PC-9 (cell line): Measurements from ENCODE around the gene MTMR4. TPM values are rescaled to one million over a fixed set of nuclear protein-coding genes. Genes with fewer than 3 reads are reported as not detected.
"Not testable (repeated sequence)": the region's sequence is repeated elsewhere in the genome, so short reads cannot be mapped to it uniquely, and the experiment has no call there.

Experiments
- BruUV-seq: library from RNA; stranded (reverse); fragments of 400-500 nt; replicated peaks from 2 replicates; lab custom pipeline; 2021; lab: Mats Ljungman, UMichigan
- CTCF ChIA-PET: fragments of 300-600 bp; sonication (Branson Sonifier 250); formaldehyde crosslinking; loops from one replicate; lab custom pipeline; 2022; ENCODE audit warnings: antibody characterized with exemption; lab: Charles Lee
- POLR2A ChIA-PET: fragments of 300-600 bp; sonication (Branson Sonifier 250); formaldehyde crosslinking; loops from one replicate; lab custom pipeline; 2022; ENCODE audit warnings: antibody characterized with exemption; ENCODE audit not compliant: unreplicated experiment; lab: Charles Lee
- DNase-seq, 2 experiments: peaks; one replicate each; pipeline versions ENCODE4 v3.0.0 to v3.0.0-alpha.2; 2015 to 2022; ENCODE audit warnings: mixed read lengths in 1 of 2
- H2AFZ ChIP-seq: fragments of 200-600 bp; sonication (generic); 2 replicates; pipeline ENCODE4 v1.8.1; 2017; ENCODE audit warnings: antibody characterized with exemption
- H3F3A ChIP-seq: fragments of 200-600 bp; sonication (generic); 2 replicates; pipeline ENCODE4 v1.8.1; 2017; ENCODE audit warnings: antibody characterized with exemption, mild to moderate bottlenecking, low read depth; ENCODE audit not compliant: insufficient read depth
- H3K27ac ChIP-seq: fragments of 200-600 bp; sonication (generic); 2 replicates; pipeline ENCODE4 v1.6.1; 2016; ENCODE audit warnings: mixed run types
- H3K27me3 ChIP-seq: fragments of 200-600 bp; sonication (generic); 2 replicates; pipeline ENCODE4 v1.6.1; 2016; ENCODE audit warnings: low read depth, mixed run types; ENCODE audit not compliant: insufficient read depth
- H3K36me3 ChIP-seq: fragments of 200-600 bp; sonication (generic); 2 replicates; pipeline ENCODE4 v1.6.1; 2016; ENCODE audit warnings: low read depth, mixed run types
- H3K4me1 ChIP-seq: fragments of 200-600 bp; sonication (generic); replicated peaks from 2 replicates; pipeline ENCODE4 v1.6.1; 2016; ENCODE audit warnings: mixed run types; ENCODE audit not compliant: insufficient read depth
- H3K4me2 ChIP-seq: fragments of 200-600 bp; sonication (generic); 2 replicates; pipeline ENCODE4 v1.6.1; 2017; ENCODE audit warnings: mixed run types
- H3K4me3 ChIP-seq: fragments of 200-600 bp; sonication (generic); 2 replicates; pipeline ENCODE4 v1.6.1; 2016; ENCODE audit warnings: mixed run types
- H3K79me2 ChIP-seq: fragments of 200-600 bp; sonication (generic); 2 replicates; pipeline ENCODE4 v1.6.1; 2017; ENCODE audit warnings: low read depth, mixed run types
- H3K9me2 ChIP-seq: fragments of 200-600 bp; sonication (generic); 2 replicates; pipeline ENCODE4 v1.8.1; 2017; ENCODE audit warnings: mild to moderate bottlenecking; ENCODE audit not compliant: insufficient read depth
- H3K9me3 ChIP-seq: fragments of 200-600 bp; sonication (generic); 2 replicates; pipeline ENCODE4 v1.8.1; 2016; ENCODE audit warnings: low read depth; ENCODE audit not compliant: insufficient read depth
- H4K20me1 ChIP-seq: fragments of 200-600 bp; sonication (generic); 2 replicates; pipeline ENCODE4 v1.8.1; 2017; ENCODE audit not compliant: insufficient read depth
- EZH2 ChIP-seq: fragments of 200-600 bp; sonication (generic); IDR thresholded peaks from 2 replicates; pipeline ENCODE4 v1.8.0; 2017; ENCODE audit warnings: antibody characterized with exemption, low read depth
- intact Hi-C: fragments of 100-400 bp; cut with micrococcal nuclease; formaldehyde crosslinking; loops from one replicate; pipeline ENCODE4 v1.10.0; 2022; ENCODE audit not compliant: unreplicated experiment
- total RNA-seq: library from RNA; stranded (reverse); gene quantifications from 2 replicates; pipeline ENCODE4 v1.2.3, GENCODE V29; 2021
- TF ChIP-seq, protein P1 (sequence below): fragments of 200-600 bp; sonication (generic); conservative IDR thresholded peaks from 2 replicates; pipeline ENCODE4 v1.6.1; 2017; ENCODE audit warnings: mixed run types, antibody characterized with exemption, mild to moderate bottlenecking, moderate library complexity

The MTMR4 gene
- total RNA-seq, 1 experiment from 2014 or later = 35.1 TPM

- Histone ChIP-seq H3K4me1 (peaks cover 10% of the 10 kb centered on the region), H3K9me3 (no peaks in the 10 kb centered on the region; the same call in 1 of the 2 replicates), H3K36me3 (peaks cover 23% of the 10 kb centered on the region; the same call in 1 of the 2 replicates), H2AFZ (no peak within 1 kb of the TSS), H3K4me3 (no peak within 1 kb of the TSS), H3K4me2 (no peak within 1 kb of the TSS), H3F3A (peaks cover 8% of the 10 kb centered on the region; the same call in 1 of the 2 replicates), H4K20me1 (no peaks in the 10 kb centered on the region; the same call in 1 of the 2 replicates), H3K79me2 (no peaks in the 10 kb centered on the region), H3K27me3 (no peaks in the 10 kb centered on the region), H3K27ac (no peak within 1 kb of the TSS), H3K9me2 (no peaks in the 10 kb centered on the region)
- no TSS peak for BruUV-seq
- intact Hi-C loops = no loop called here
- no peak for DNase-seq
- ChIA-PET CTCF (no interaction called here), POLR2A (no interaction called here)
- TF ChIP-seq, protein P1, sequence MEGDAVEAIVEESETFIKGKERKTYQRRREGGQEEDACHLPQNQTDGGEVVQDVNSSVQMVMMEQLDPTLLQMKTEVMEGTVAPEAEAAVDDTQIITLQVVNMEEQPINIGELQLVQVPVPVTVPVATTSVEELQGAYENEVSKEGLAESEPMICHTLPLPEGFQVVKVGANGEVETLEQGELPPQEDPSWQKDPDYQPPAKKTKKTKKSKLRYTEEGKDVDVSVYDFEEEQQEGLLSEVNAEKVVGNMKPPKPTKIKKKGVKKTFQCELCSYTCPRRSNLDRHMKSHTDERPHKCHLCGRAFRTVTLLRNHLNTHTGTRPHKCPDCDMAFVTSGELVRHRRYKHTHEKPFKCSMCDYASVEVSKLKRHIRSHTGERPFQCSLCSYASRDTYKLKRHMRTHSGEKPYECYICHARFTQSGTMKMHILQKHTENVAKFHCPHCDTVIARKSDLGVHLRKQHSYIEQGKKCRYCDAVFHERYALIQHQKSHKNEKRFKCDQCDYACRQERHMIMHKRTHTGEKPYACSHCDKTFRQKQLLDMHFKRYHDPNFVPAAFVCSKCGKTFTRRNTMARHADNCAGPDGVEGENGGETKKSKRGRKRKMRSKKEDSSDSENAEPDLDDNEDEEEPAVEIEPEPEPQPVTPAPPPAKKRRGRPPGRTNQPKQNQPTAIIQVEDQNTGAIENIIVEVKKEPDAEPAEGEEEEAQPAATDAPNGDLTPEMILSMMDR = no peak
- TF ChIP-seq EZH2 = no peak
Measured at GRCh38 chr17:58487589-58488427, 26.6 kb downstream of the MTMR4 start, which contains the start of gene HSF5. TSS of gene HSF5 (minus strand) at chr17:58488408. CDS start at chr17:58488274, 134 bp downstream.

- Histone ChIP-seq H3K79me2 (no peaks in the 10 kb centered on the region), H3K4me3 (no peak overlapping the region), H3K36me3 (0 out of 2 replicates have a peak, but pooled peaks cover 4% of the 10 kb centered on the region), H3K27ac (no peak overlapping the region), H3K9me2 (no peaks in the 10 kb centered on the region), H3K9me3 (no peaks in the 10 kb centered on the region), H4K20me1 (no peaks in the 10 kb centered on the region), H2AFZ (no peak overlapping the region), H3F3A (no peaks in the 10 kb centered on the region), H3K27me3 (no peaks in the 10 kb centered on the region), H3K4me1 (no peaks in the 10 kb centered on the region), H3K4me2 (no peak overlapping the region)
- DNase-seq = no peak
- TF ChIP-seq, protein P1 = no peak
- no peak for TF ChIP-seq EZH2
- ChIA-PET CTCF (no interaction called here), POLR2A (interaction anchor here (0.7 kb wide), 1 partner anchor 133 kb away, joined by 5 read pairs; the partner anchor contains the start of gene SUPT4H1)
- intact Hi-C loops = no loop called here
- no TSS peak for BruUV-seq
Measured at GRCh38 chr17:58484600-58484999, 29.8 kb downstream of the MTMR4 start.

- H3K9me3 ChIP-seq, intact Hi-C loops, H3K4me2 ChIP-seq, POLR2A ChIA-PET, H3K79me2 ChIP-seq, H3K27me3 ChIP-seq, H3K27ac ChIP-seq, CTCF ChIA-PET, H4K20me1 ChIP-seq, DNase-seq, H3K36me3 ChIP-seq, H3K9me2 ChIP-seq, H2AFZ ChIP-seq, H3K4me3 ChIP-seq, H3F3A ChIP-seq, BruUV-seq, H3K4me1 ChIP-seq: not testable (repeated sequence)
Measured at GRCh38 chr17:58481798-58482197, 32.6 kb downstream of the MTMR4 start.
